ENCODE results near the gene RGL3. TPM values are rescaled to one million over a fixed set of nuclear protein-coding genes. Genes with fewer than 3 reads are reported as not detected.

The RGL3 gene
- total RNA-seq, 1 experiment from 2014 or later: 53.1 TPM

- CTCF ChIA-PET: interaction anchor here (0.6 to 3.5 kb wide), 6 partner anchors 36 to 191 kb away, joined by 4 to 22 read pairs (median 8); partner anchors contain the start of genes ODAD3, PRKCSH and ZNF653
- peak overlapping the region; percentile 47 for H3K4me3 ChIP-seq (ENCODE audit: low read depth, low read length)
- POLR2A ChIA-PET: interaction anchor here (1.1 to 1.9 kb wide), 2 partner anchors 29 to 36 kb away, joined by 6 to 15 read pairs; partner anchors contain the start of gene SWSAP1
- H3K36me3 Mint-ChIP-seq (ENCODE audit: insufficient read depth, unreplicated experiment): peaks cover 10% of the 10 kb centered on the region
- TF ChIP-seq CTCF (IDR thresholded peaks at IDR 0.05; ENCODE audit: insufficient read depth in 1 of 2, low read depth in 1 of 2, low read length in 1 of 2, severe bottlenecking in 1 of 2, unreplicated experiment in 1 of 2): no peak
- intact Hi-C loops (cut with micrococcal nuclease; ENCODE audit: unreplicated experiment): no loop called here
- H3K9me3 Mint-ChIP-seq (ENCODE audit: unreplicated experiment): no peaks in the 10 kb centered on the region
- H3K4me3 Mint-ChIP-seq (ENCODE audit: unreplicated experiment): peak overlapping the region; percentile 94
- H3K27me3 ChIP-seq (replicated peaks; ENCODE audit: control insufficient read depth, insufficient read depth, low read length): no peaks in the 10 kb centered on the region
- no peak for DNase-seq
- peak overlapping the region; percentile 92 for H3K27ac Mint-ChIP-seq (ENCODE audit: unreplicated experiment)
- H3K4me1 ChIP-seq: peaks cover 17% of the 10 kb centered on the region
- H3K4me1 Mint-ChIP-seq (ENCODE audit: low read depth, unreplicated experiment): peaks cover 29% of the 10 kb centered on the region
- no peaks in the 10 kb centered on the region for H3K9me3 ChIP-seq
- peaks cover 1% of the 10 kb centered on the region; the same call in 1 of the 2 replicates for H3K36me3 ChIP-seq (ENCODE audit: control insufficient read depth, insufficient read depth, low read length)
- BruUV-seq (replicated peaks): no TSS peak
- no peaks in the 10 kb centered on the region for H3K27me3 Mint-ChIP-seq (ENCODE audit: insufficient read depth, unreplicated experiment)
These were observed 73.9 kb downstream of the RGL3 start for GRCh38 chr19:11345122-11345803.

Other genes starting within 250 kb of the RGL3 start
- 17.6 and 21.2 TPM in 2 replicates for gene KANK2, start 221.8 kb downstream of the RGL3 start, total RNA-seq (2022)
- not detected in 2 replicates for gene ANGPTL8, start 179.7 kb downstream of the RGL3 start, total RNA-seq (2022)
- 84.1 and 94.3 TPM in 2 replicates for gene DOCK6, start 156.8 kb downstream of the RGL3 start, total RNA-seq (2022)
- not detected in 2 replicates for gene TSPAN16, start 123.2 kb downstream of the RGL3 start, total RNA-seq (2022)
- gene RAB3D, start 79.7 kb downstream of the RGL3 start, total RNA-seq (2022): 28.0 and 35.2 TPM in 2 replicates
- gene TMEM205, start 73.0 kb downstream of the RGL3 start, total RNA-seq (2022): 68.3 and 76.1 TPM in 2 replicates
- 11.7 and 13.9 TPM in 2 replicates for gene CCDC159, start 72.8 kb downstream of the RGL3 start, total RNA-seq (2022)
- gene PLPPR2, start 63.9 kb downstream of the RGL3 start, total RNA-seq (2022): 5.6 and 7.4 TPM in 2 replicates
- 3.7 and 3.9 TPM in 2 replicates for gene SWSAP1, start 44.6 kb downstream of the RGL3 start, total RNA-seq (2022)
- gene EPOR, start 35.0 kb downstream of the RGL3 start, total RNA-seq (2022): 6.1 and 7.9 TPM in 2 replicates
- gene ODAD3, start 15.8 kb upstream of the RGL3 start, total RNA-seq (2022): not detected in 2 replicates
- gene PRKCSH, start 16.3 kb upstream of the RGL3 start, total RNA-seq (2022): 412 and 456 TPM in 2 replicates
- not detected in 2 replicates for gene ELAVL3, start 61.7 kb upstream of the RGL3 start, total RNA-seq (2022)
- gene ZNF653, start 86.5 kb upstream of the RGL3 start, total RNA-seq (2022): 6.1 and 8.9 TPM in 2 replicates
- 39.8 and 44.8 TPM in 2 replicates for gene ECSIT, start 109.8 kb upstream of the RGL3 start, total RNA-seq (2022)
- gene CNN1, start 119.5 kb upstream of the RGL3 start, total RNA-seq (2022): 0.54 and 0.84 TPM in 2 replicates
- 48.5 and 49.4 TPM in 2 replicates for gene ELOF1, start 139.9 kb upstream of the RGL3 start, total RNA-seq (2022)
- gene ACP5, start 158.3 kb upstream of the RGL3 start, total RNA-seq (2022): 0.48 TPM in 1 of 2 replicates, not detected in the other
- 8.1 and 9.0 TPM in 2 replicates for gene ZNF627, start 178.2 kb upstream of the RGL3 start, total RNA-seq (2022)